H4 (cell line): ENCODE results near the gene ADARB2. TPM values are rescaled to one million over a fixed set of nuclear protein-coding genes. Genes with fewer than 3 reads are reported as not detected.

Source experiments
- DNase-seq: peaks from one replicate; pipeline ENCODE4 v3.0.0-alpha.2; 2015; ENCODE audit warnings: low spot score
- total RNA-seq: library from RNA; depleted of rRNA; stranded (reverse); fragments of >200 nt; shearing (Covaris generic); gene quantifications from 2 replicates; pipeline ENCODE4 v1.2.3, GENCODE V29; 2014

The ADARB2 gene
- total RNA-seq, 1 experiment from 2014 or later: 0.21 TPM

DNA sequence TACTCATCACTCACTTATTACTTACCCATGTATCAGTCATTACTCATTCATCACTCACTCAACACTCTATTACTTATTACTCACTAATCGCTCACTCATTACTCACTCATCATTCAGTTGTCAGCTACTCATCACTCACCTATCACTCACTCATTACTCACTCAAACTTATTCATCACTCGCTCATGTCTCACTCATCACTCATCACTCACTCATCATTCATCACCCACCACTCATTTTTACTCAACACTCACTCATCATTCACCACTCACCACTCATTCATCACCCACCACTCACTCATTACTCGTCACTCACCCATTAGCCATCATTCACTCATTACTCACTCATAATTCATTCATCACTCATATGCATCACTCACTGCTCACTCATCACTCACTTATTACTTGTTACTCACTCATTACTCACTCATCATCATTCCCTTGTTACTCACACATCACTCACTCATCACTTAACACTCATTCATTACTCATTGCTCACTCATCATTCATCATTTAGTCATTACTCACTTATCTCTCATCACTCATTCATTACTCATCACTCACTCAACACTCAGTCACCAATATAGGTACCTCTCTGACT lies 237.9 kb downstream of the ADARB2 start:
- no peak for DNase-seq

GRCh38 chr10:1498746-1499358 lies 238.5 kb downstream of the ADARB2 start:
- no peak for DNase-seq

DNA sequence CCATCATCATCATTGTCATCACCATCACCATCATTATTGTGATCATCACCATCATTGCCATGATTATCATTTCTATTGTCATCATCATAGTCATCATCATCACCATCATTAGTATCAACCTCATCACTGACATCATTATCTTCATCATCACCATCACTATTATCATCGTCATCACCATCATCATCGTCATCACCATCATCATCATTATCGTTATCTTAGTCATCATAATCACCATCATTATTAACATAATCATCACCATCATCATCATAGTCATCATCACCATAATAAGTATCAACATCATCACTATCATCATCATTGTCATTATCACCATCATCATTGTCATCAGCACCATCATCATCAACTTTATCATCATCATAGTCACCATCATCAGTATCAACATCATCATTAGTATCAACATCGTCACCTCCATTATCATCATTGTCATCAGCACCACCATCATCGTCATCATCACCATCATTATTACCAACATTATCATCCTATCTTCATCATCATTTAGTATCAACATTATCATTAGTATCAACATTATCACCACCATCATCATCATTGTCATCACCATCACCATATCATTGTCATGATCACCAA lies 241.3 kb downstream of the ADARB2 start:
- no peak for DNase-seq

DNA sequence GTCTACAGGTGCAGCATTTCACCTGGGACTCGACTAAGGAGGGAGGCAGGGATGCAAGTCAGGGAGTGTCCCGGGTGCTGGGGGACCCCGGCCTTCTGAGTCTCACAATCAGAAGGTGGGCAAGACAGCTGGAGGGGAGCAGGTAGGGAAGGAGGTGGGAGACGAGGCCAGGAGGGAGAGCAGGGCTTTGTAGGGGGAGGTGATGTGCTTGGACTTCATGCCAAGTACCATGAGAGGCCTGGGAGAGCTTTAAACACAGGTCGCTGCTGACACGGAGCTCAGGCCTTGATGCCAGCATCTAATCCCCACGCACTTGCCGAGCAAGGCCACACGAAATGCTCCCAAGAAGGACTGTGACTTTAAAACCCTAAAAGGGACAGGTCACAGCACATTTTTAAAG lies 244.7 kb downstream of the ADARB2 start:
- DNase-seq: no peak

DNA sequence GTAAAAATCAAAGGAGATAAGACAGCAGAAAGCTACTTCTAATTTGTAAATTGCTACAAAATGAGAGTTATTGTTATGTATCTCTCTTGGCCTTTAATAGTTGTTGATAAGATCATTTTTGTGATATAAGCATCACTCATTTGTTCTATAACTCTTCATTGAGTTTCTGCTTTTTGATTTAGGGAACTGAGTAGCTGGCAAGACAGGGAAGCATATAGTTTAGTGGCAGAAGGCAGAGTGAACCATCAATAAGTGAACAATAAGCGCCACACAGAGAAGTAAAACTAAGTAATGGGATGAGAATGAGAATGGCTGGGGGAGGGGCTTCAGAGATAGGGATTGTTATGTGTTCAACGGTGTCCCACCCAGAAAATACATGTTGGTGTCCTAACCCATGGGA lies 245.4 kb downstream of the ADARB2 start:
- DNase-seq: no peak

DNA sequence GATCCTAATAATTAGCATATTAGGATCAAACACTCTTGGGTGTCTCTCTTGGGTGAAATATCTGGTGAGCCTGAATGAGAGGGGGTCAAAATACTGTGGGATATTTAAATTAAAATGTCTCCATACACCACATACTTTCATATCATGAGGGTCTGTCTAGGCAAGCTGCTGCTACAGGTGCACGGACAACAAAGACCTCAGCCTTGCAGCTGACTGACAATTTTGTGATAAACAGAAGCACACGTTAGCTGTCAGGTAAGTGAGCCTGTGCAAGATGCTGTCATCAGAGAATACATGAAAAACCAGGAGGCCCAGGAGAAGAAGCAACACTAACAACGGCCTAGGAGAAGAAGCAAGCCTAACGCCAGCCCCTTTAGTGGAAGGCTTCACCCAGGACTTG lies 247.5 kb downstream of the ADARB2 start:
- no peak for DNase-seq

DNA sequence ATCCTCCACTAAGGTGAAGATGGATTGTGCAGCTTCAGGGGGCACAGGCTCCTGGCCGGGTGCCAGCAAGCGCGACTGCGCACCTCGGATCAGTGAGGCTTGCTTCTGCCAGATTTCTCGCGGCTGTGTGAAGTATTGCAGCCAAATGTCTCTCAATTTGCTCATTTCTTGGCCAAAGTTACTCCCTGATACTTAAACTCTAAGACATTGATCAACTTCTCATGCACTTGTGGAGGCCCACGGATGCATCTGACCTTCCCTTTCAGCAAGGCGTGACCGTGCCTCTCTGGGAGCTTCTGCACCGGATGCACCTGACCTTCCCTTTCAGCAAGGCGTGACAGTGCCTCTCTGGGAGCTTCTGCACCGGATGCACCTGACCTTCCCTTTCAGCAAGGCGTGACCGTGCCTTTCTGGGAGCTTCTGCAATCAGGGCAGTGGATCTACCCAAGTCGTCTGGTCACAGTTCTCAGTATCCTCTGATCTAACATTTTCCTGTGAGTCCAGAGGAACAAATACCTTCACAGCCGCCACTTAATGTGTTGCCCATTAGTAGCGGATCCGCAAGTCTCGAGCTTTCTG lies 248.3 kb downstream of the ADARB2 start:
- no peak for DNase-seq

- no peak for DNase-seq
Observed at GRCh38 chr10:1486841-1487687, 250.3 kb downstream of the ADARB2 start.

GRCh38 chr10:1485357-1485756 lies 252.0 kb downstream of the ADARB2 start:
- no peak for DNase-seq

DNA sequence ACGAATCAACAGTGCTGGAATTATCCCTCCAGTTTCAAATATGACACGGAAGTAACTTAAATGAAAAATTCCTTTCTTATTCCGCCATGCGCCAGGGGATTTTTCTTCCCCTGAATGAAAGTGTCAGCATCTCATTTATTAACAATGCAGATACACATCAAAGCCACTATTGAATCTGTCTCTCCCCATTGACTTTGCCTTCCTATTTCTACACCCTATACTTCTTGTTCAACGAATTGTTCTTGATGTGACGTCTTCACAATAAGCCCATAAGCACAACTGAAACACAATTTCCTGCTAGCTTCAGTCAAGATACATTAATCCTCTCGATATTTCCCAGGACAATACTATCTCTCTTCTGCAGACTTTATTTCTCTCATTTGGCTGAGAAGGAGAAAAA lies 253.5 kb downstream of the ADARB2 start:
- no peak for DNase-seq

DNA sequence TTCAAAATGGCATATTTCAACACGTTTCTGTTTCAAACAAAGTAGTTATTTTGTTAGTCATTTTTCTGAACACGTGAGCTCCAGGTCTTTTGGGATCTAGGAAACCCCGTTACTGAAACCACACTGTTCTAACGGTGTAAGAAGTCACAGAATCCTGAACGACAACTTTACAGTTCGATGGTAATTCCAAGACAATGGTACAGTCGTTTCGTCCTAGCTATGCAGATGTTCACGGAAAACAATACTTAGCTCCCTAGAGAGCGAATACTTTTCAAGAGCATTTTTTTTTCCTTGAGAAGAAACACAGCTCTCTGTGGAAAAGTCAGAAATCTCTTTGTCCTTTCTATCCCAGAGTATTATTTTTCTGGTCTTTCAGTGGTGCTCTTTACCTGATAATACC lies 254.1 kb downstream of the ADARB2 start:
- DNase-seq: no peak

DNA sequence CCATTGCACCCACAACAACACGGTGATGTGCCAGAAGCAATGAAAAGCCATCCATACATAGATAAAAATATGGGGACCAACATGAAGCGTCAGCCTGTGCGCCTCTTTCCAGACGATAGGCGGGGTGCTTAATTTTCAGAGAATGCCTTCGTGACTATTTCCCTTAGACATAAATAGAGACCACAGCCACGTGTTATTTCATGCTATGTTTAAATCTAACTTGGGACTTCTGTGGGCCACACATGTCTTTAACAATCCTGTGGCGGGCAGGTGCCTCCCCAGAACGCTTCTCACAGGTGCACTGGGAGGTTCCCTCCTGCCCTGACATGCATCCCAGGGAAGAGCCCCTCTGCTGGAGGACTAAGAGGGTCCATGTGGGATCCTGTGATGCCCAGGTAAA lies 259.7 kb downstream of the ADARB2 start:
- DNase-seq: no peak

DNA sequence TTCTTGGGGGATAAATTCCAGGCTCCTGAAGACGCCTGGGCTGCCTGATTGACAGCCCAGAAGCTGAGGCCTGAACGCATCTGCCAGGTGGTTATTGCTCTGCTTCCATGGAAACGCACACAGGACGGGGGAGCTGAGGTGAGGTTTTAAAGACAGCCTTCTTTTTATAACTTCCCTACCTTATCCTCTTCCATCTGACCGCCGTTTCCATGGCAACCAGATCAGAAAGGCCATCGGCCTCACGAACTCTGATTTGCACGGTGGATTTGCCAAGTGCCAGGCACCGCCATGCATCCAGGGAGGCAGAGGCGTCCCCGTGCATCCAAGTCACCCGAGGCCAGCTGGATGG lies 260.9 kb downstream of the ADARB2 start:
- DNase-seq: no peak

- no peak for DNase-seq
Observed at GRCh38 chr10:1475771-1476454, 261.4 kb downstream of the ADARB2 start.

DNA sequence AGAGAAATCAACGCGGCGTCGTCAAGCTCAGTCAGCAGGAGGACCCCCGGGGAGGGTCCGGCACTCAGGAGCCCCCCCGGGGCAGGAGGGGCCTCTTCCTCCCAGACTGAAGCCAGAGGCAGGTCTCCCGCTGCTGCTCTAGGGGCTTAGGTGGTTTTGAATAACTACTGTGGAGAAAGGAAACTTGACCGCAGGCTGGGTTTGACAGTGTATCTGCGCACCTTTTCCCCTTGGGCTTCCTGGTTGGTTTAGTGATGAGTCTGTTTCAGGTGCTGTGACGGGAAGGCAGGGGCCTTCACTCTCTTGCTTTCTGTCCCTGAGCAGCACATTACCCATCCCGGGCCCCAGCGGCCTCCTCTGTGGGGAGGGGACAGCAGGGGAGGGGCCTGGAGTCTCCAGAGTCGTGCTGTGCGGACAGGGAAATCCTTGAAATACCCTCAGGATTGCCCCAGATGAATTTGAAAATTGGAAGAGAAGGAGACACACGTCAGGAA lies 262.2 kb downstream of the ADARB2 start:
- DNase-seq: no peak

- DNase-seq: no peak
Observed at GRCh38 chr10:1474376-1475097, 262.8 kb downstream of the ADARB2 start.

DNA sequence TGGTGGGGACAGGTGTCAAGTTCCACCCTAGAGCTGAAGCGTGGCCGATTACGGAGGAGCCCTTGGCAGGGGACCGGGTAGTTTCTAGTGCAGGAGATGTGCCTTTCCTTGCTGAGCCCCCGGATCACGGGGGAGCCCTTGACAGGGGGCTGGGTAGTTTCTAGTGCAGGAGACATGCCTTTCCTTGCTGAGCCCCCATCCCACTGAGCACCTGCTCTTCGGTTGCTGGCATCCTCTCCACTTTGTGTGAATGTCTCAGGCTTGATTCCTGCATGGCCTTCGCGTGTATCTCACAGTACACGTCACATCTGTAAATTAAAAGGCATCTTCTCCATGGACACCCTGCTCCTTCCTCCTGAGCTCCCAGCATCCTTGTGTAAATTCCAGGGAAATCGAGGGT lies 263.5 kb downstream of the ADARB2 start:
- DNase-seq: no peak

GRCh38 chr10:1472178-1472958 lies 265.0 kb downstream of the ADARB2 start:
- no peak for DNase-seq

DNA sequence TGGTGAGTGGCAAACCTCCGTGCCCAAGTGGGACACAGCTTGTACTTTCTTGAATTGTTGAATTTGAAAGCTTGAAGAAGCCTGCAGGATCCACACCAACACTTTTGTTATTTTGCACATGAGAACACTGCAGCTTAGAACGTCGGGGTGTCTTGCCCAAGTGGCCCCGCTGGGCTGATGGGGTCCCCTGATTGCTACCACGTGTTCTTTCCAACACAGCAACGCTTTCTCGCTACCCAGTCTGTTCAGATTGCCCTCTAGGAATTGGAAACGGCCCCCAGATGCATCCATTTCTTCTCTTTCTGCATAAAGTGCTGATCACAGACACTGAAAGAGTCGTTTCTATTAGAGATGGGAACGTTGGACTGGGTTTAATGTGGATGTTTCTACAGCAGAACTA lies 268.5 kb downstream of the ADARB2 start:
- no peak for DNase-seq
